GM19099 (cell line): ENCODE measurements around the gene PCDH1.

Source experiments
- POLR2A ChIP-seq: IDR thresholded peaks from 3 replicates; pipeline ENCODE4 v1.6.1; 2011; ENCODE audit warnings: low read depth; ENCODE audit not compliant: insufficient read length; ENCODE audit errors: extremely low read depth

Gene PCDH1

GRCh38 chr5:141878711-141879425, 658 bp upstream of the PCDH1 start:
- no peak for TF ChIP-seq POLR2A

GRCh38 chr5:141877356-141878185, 639 bp downstream of the PCDH1 start:
- TF ChIP-seq POLR2A, result no peak

- TF ChIP-seq POLR2A, result no peak
These were observed 1.4 kb downstream of the PCDH1 start for GRCh38 chr5:141876628-141877355.

- TF ChIP-seq POLR2A, result no peak
These were observed 2.2 kb downstream of the PCDH1 start for GRCh38 chr5:141875795-141876627.

GRCh38 chr5:141875022-141875740, 3.0 kb downstream of the PCDH1 start:
- no peak for TF ChIP-seq POLR2A

- TF ChIP-seq POLR2A, result no peak
These were observed 3.8 kb downstream of the PCDH1 start for GRCh38 chr5:141874262-141874964.

GRCh38 chr5:141873933-141874261, 4.3 kb downstream of the PCDH1 start:
- TF ChIP-seq POLR2A, result no peak

- TF ChIP-seq POLR2A, result no peak
These were observed 5.5 kb downstream of the PCDH1 start for GRCh38 chr5:141872496-141873356.

- no peak for TF ChIP-seq POLR2A
These were observed 6.3 kb downstream of the PCDH1 start for GRCh38 chr5:141871870-141872269.

GRCh38 chr5:141870871-141871270, 7.3 kb downstream of the PCDH1 start:
- no peak for TF ChIP-seq POLR2A

- no peak for TF ChIP-seq POLR2A
These were observed 8.0 kb downstream of the PCDH1 start for GRCh38 chr5:141870228-141870627.

- TF ChIP-seq POLR2A, result no peak
These were observed 8.7 kb downstream of the PCDH1 start for GRCh38 chr5:141869514-141869913.

GRCh38 chr5:141869040-141869439, 9.2 kb downstream of the PCDH1 start:
- TF ChIP-seq POLR2A, result no peak

GRCh38 chr5:141868541-141868940, 9.7 kb downstream of the PCDH1 start:
- TF ChIP-seq POLR2A, result no peak
